Lung (tissue), 12 donors: Measurements from ENCODE around the gene XPC. TPM values are rescaled to one million over a fixed set of nuclear protein-coding genes. Genes with fewer than 3 reads are reported as not detected.

Source experiments
- ATAC-seq: fragments of 200-7000 bp; cut with Tn5 transposase; one replicate; pipeline ENCODE4 v1.9.1; 2020; ENCODE audit warnings: moderate number of reproducible peaks; ENCODE audit not compliant: insufficient read depth, low FRiP score
- DNase-seq, 3 donors: peaks; one replicate each; pipeline ENCODE4 v3.0.0-alpha.2; 2013 to 2017
- H3K27ac ChIP-seq, 2 donors: one replicate each; pipeline ENCODE4 v1.5.1; 2013; ENCODE audit warnings: mild to moderate bottlenecking in 2 of 2, moderate library complexity in 2 of 2, control low read depth in 1 of 2, inconsistent platforms in 1 of 2, low read depth in 1 of 2, low read length in 1 of 2
- H3K27me3 ChIP-seq, 3 donors: one replicate each; pipeline ENCODE4 v1.5.1; 2013; ENCODE audit warnings: low read length in 2 of 3; ENCODE audit not compliant: control insufficient read depth in 3 of 3, insufficient read depth in 3 of 3
- H3K36me3 ChIP-seq, 4 donors: one replicate each; pipeline ENCODE4 v1.5.1; 2013; ENCODE audit warnings: low read length in 4 of 4, mild to moderate bottlenecking in 1 of 4, moderate library complexity in 1 of 4; ENCODE audit not compliant: control insufficient read depth in 4 of 4, insufficient read depth in 4 of 4
- H3K4me1 ChIP-seq, 5 donors: one replicate each; pipeline ENCODE4 v1.5.1; 2013; ENCODE audit warnings: low read length in 5 of 5, mild to moderate bottlenecking in 2 of 5, moderate library complexity in 1 of 5; ENCODE audit not compliant: control insufficient read depth in 5 of 5, insufficient read depth in 5 of 5
- H3K4me3 ChIP-seq: one replicate; pipeline ENCODE4 v1.5.1; 2013; ENCODE audit warnings: mild to moderate bottlenecking, control low read depth, moderate library complexity
- H3K9ac ChIP-seq, 2 donors: one replicate each; pipeline ENCODE4 v1.5.1; 2013; ENCODE audit warnings: low read length in 2 of 2, control low read depth in 1 of 2; ENCODE audit not compliant: insufficient read depth in 1 of 2
- H3K9me3 ChIP-seq, 4 donors: one replicate each; pipeline ENCODE4 v1.5.1; 2013; ENCODE audit warnings: low read length in 3 of 4, mild to moderate bottlenecking in 1 of 4, moderate library complexity in 1 of 4; ENCODE audit not compliant: control insufficient read depth in 4 of 4, insufficient read depth in 3 of 4
- WGBS, 2 donors: extraction: QIAGEN DNeasy Blood & Tissue Kit; methylation state at CpG; one replicate each; pipeline ENCODE4 v1.1.7; 2013; 5-methylcytosine and 5-hydroxymethylcytosine counted together
- polyA plus RNA-seq, 2 donors: library from polyadenylated mRNA; stranded (reverse); fragments of 200-250 nt; gene quantifications; one replicate each; pipeline ENCODE4 v1.2.1, GENCODE V29; 2013
- total RNA-seq, 2 donors: library from RNA; depleted of rRNA in 1 of 2; stranded (reverse); fragments of >200 nt in 1 of 2; gene quantifications; one replicate each; pipeline ENCODE4 v1.2.1, GENCODE V29; 2014 to 2021
- TF ChIP-seq, protein P1 (sequence below): IDR thresholded peaks from 2 replicates; pipeline ENCODE4 v1.5.1; 2012; ENCODE audit warnings: mild to moderate bottlenecking; ENCODE audit errors: control extremely low read depth, extremely low read depth
- donor health status: control.
- donor health status: control.
- donor health status: Bipolar disorder and iron deficiency.
- donor health status: healthy.
- donor health status: DM: yes; HTN: yes; CAD: no.

The XPC gene
- total and polyA plus RNA-seq, 4 donors, result 16.4 to 31.9 (median 23.7) TPM

DNA sequence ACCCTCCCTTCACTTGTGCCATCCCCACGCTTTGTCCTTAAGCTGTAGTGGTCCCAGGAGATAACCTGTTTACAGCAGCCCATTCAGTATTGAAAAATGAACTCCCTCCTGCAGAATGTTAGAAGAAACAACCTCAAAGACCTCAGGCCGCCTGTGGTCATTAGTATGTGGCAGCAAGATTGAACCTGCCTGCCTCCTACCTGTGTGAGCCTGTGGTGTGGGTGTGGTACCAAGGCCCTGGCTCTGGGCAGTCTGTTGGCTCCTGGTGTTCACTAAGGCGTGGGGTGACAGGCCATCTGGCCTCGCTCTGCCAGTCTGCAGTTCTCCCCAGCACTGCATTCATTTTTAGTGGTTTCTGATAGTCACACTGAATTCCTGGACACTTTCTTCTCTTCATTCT is 21.2 kb upstream of the XPC start:
- no peak overlapping the region for H3K9ac ChIP-seq
- peaks cover under 1 to 11% (median 9%) of the 10 kb centered on the region in 5 donors for H3K4me1 ChIP-seq
- no peaks in the 10 kb centered on the region for H3K9me3 ChIP-seq
- TF ChIP-seq, protein P1, sequence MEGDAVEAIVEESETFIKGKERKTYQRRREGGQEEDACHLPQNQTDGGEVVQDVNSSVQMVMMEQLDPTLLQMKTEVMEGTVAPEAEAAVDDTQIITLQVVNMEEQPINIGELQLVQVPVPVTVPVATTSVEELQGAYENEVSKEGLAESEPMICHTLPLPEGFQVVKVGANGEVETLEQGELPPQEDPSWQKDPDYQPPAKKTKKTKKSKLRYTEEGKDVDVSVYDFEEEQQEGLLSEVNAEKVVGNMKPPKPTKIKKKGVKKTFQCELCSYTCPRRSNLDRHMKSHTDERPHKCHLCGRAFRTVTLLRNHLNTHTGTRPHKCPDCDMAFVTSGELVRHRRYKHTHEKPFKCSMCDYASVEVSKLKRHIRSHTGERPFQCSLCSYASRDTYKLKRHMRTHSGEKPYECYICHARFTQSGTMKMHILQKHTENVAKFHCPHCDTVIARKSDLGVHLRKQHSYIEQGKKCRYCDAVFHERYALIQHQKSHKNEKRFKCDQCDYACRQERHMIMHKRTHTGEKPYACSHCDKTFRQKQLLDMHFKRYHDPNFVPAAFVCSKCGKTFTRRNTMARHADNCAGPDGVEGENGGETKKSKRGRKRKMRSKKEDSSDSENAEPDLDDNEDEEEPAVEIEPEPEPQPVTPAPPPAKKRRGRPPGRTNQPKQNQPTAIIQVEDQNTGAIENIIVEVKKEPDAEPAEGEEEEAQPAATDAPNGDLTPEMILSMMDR, result no peak
- peaks cover 9 to 20% (median 12%) of the 10 kb centered on the region in 4 donors for H3K36me3 ChIP-seq
- ATAC-seq (no peak), DNase-seq (no peak)
- H3K27me3 ChIP-seq, result no peaks in the 10 kb centered on the region
- H3K27ac ChIP-seq, result no peak overlapping the region
- 81 to 83% methylated on average over 4 of the region's 4 CpGs for WGBS, 2 donors
- H3K4me3 ChIP-seq, result no peak overlapping the region

DNA sequence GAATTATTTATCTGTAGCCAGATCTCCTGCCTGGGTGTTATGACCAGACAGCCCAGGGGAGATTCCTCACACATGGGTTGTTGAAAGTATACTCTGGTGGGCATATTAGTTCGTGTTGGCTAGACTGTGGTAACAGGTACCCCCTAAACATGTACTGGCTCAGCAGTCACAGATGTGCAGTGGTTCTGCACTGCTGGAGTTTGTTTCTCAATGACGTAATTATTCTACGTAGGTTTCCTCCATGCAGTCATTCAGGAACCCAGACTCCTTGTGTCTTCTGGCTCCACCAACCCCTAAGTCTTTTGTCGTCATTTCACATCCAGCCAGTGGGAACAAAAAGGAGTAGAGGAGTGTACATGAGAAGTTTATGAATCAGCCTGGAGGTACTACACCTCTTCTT is 16.5 kb upstream of the XPC start:
- Histone ChIP-seq H3K4me3 (no peak overlapping the region), H3K9ac (no peak overlapping the region), H3K9me3 (no peaks in the 10 kb centered on the region), H3K27ac (no peak overlapping the region), H3K36me3 (peaks cover 9 to 20% (median 11%) of the 10 kb centered on the region in 4 donors), H3K27me3 (no peaks in the 10 kb centered on the region), H3K4me1 (no peaks in the 10 kb centered on the region)
- WGBS, 2 donors, result 82 to 91% methylated on average over 4 of the region's 4 CpGs
- TF ChIP-seq, protein P1, result no peak
- DNase-seq (no peak), ATAC-seq (no peak)

DNA sequence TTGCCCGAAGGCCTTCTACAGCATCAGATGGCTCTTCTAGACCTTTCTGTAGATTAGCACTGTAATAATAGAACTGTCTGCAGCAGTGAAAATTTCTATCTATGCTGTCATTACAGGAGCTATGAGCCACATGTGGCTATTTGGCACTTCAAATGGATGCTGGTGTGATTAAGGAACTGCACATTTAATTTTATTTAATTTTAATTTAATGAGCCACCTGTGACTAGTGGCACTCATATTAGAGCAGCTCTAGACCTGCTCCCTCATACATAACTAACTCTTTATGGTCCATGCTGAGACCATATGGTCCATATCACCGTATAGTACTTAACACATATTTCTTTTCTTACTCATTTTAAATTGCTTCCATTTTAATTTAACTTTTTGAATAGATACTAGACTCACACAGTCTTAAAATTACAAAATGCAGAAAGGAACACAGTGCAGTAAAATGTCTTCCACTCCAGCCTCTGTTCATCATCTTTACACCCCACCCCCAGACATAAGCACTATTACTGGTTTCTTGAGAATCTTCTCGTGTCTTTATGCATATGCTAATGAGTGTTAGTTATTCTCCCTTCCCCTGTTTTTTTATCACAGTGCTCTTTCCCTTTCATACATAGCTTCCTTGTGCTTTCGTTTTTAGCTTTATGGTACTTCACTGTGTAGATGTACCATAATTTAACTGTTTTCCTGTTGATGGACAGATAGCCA is 9.8 kb upstream of the XPC start:
- no peak overlapping the region for H3K9ac ChIP-seq
- peak in 1 of 3 donors; percentile 54 for DNase-seq
- no peaks in the 10 kb centered on the region for H3K9me3 ChIP-seq
- no peak overlapping the region for H3K27ac ChIP-seq
- H3K4me3 ChIP-seq, result no peak overlapping the region
- no peak for ATAC-seq
- no peaks in the 10 kb centered on the region for H3K27me3 ChIP-seq
- TF ChIP-seq, protein P1, result no peak
- peaks cover 9 to 16% (median 14%) of the 10 kb centered on the region in 4 donors for H3K36me3 ChIP-seq
- no peaks in the 10 kb centered on the region for H3K4me1 ChIP-seq
- 72 to 75% methylated on average over 4 of the region's 4 CpGs for WGBS, 2 donors
